Nephron (organoid): Measurements from ENCODE around the gene TGFB2.

Experiments used
- H3K27ac Mint-ChIP-seq, 3 experiments: 2 replicates each; pipeline ENCODE4 v1.8.0; 2020; ENCODE audit warnings: mixed read lengths in 3 of 3, mild to moderate bottlenecking in 2 of 3, moderate library complexity in 1 of 3
- H3K27me3 Mint-ChIP-seq: 2 replicates; pipeline ENCODE4 v1.8.0; 2021; ENCODE audit warnings: low read depth, mild to moderate bottlenecking, moderate library complexity, mixed read lengths
- H3K36me3 Mint-ChIP-seq: 2 replicates; pipeline ENCODE4 v1.8.0; 2020; ENCODE audit warnings: low read depth, mixed read lengths
- H3K4me1 Mint-ChIP-seq: 2 replicates; pipeline ENCODE4 v1.8.0; 2020; ENCODE audit warnings: mixed read lengths
- H3K4me3 Mint-ChIP-seq, 3 experiments: 2 replicates each; pipeline ENCODE4 v1.8.0; 2020; ENCODE audit warnings: mild to moderate bottlenecking in 3 of 3, mixed read lengths in 3 of 3, moderate library complexity in 2 of 3
- H3K9me3 Mint-ChIP-seq: 2 replicates; pipeline ENCODE4 v1.8.0; 2020; ENCODE audit warnings: mixed read lengths
- TF ChIP-seq, protein P1 (sequence below), 3 experiments: fragments of 200-600 bp; sonication (generic); IDR thresholded peaks; one replicate each; pipeline ENCODE4 v1.5.0; 2021; ENCODE audit warnings: antibody characterized with exemption in 3 of 3; ENCODE audit not compliant: unreplicated experiment in 3 of 3

TGFB2 gene

DNA sequence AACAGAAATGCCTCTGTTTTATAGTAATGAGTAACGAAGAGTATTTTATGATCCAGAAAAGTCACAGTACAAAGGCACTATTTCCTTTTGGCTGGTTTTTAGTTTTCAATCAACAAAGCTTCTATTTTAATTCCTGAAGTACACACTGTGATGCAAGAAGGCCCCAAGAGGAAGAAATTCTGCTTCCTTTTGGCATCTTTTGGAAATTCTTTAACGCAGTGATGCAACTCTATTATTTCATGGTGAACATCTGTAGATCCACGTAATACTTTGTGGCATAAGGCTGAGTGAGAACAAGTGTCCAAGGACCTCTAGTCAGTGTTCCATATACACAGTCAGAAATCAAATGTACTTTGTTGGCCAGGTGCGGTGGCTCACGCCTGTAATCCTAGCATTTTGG is 137.5 kb downstream of the TGFB2 start:
- Mint-ChIP-seq H3K27ac (no peak overlapping the region), H3K4me1 (no peaks in the 10 kb centered on the region), H3K27me3 (no peaks in the 10 kb centered on the region), H3K4me3 (no peak overlapping the region), H3K9me3 (no peaks in the 10 kb centered on the region), H3K36me3 (no peaks in the 10 kb centered on the region)
- TF ChIP-seq, protein P1, sequence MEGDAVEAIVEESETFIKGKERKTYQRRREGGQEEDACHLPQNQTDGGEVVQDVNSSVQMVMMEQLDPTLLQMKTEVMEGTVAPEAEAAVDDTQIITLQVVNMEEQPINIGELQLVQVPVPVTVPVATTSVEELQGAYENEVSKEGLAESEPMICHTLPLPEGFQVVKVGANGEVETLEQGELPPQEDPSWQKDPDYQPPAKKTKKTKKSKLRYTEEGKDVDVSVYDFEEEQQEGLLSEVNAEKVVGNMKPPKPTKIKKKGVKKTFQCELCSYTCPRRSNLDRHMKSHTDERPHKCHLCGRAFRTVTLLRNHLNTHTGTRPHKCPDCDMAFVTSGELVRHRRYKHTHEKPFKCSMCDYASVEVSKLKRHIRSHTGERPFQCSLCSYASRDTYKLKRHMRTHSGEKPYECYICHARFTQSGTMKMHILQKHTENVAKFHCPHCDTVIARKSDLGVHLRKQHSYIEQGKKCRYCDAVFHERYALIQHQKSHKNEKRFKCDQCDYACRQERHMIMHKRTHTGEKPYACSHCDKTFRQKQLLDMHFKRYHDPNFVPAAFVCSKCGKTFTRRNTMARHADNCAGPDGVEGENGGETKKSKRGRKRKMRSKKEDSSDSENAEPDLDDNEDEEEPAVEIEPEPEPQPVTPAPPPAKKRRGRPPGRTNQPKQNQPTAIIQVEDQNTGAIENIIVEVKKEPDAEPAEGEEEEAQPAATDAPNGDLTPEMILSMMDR (IDR thresholded peaks at IDR 0.05; ENCODE audit: unreplicated experiment in 3 of 3): no peak

DNA sequence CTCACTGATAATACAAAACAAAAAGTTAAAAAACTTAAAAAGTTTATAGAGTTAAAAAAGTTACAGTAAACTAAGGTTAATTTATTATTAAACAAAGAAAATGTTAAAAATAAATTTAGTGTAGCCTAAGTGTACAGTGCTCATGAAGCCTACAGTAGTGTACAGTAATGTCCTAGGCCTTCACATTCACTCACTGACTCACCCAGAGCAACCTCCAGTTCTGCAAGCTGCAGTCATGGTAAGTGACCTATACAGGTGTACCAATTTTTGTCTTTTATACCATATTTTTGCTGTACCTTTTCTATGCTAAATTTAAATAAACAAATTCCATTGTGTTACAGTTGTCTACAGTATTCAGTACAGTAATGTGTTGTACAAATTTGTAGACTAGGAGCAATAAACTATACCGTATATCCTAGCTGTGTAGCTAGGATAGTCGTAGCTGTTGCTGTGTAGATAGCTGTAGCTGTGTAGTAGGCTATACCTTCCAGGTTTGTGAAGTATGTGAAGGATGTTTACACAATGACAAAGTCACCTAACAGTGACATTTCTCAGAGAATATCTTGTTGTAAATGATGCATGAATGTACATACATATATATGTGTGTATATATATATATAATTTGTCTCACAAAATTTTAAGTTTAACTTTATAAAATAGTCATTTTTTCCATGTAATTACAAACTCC is 140.2 kb downstream of the TGFB2 start:
- Mint-ChIP-seq H3K27me3 (no peaks in the 10 kb centered on the region), H3K27ac (no peak overlapping the region), H3K36me3 (no peaks in the 10 kb centered on the region), H3K9me3 (no peaks in the 10 kb centered on the region), H3K4me1 (peaks cover 12% of the 10 kb centered on the region), H3K4me3 (no peak overlapping the region)
- TF ChIP-seq, protein P1 (IDR thresholded peaks at IDR 0.05; ENCODE audit: unreplicated experiment in 3 of 3): no peak

DNA sequence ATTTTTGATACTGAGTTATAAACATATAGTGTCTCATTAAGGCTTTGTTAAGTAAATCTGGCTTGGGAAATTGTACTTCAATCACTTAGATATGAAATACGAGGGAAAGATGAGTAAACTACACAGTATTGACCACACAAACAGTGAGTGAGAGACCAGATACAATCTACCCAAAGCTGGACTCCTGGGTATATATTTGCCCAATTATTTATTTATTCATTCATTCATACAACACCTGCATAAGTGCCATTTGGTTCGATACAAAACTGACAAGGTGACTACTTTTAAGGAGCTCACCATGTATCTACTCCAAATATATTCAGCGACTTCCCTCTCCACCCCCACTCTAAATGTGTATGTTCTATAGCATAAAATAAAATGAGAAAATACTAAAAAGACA is 143.4 kb downstream of the TGFB2 start:
- Mint-ChIP-seq H3K9me3 (no peaks in the 10 kb centered on the region), H3K4me1 (peaks cover 12% of the 10 kb centered on the region), H3K27me3 (no peaks in the 10 kb centered on the region), H3K36me3 (no peaks in the 10 kb centered on the region), H3K4me3 (no peak overlapping the region), H3K27ac (no peak overlapping the region)
- TF ChIP-seq, protein P1 (IDR thresholded peaks at IDR 0.05; ENCODE audit: unreplicated experiment in 3 of 3): no peak

DNA sequence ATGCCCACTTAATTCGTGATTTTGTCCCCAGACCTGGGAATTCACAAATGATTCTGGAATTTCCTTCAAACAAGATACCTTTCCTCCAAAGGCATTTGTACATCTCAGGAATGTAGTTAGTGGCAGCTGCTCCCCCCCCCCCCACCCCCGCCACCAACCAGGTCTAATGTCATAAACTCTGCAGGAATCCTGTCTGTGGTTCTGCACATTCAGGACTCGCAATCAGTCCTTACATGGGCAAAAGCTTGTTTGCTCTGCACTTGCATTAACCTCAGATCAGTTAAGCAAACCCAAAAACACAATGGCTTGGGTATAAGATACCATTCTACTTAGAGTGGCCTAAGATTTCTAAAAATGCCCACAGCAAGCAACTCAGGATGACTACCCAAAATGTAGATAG is 143.8 kb downstream of the TGFB2 start:
- Mint-ChIP-seq H3K4me3 (no peak overlapping the region), H3K27me3 (no peaks in the 10 kb centered on the region), H3K36me3 (no peaks in the 10 kb centered on the region), H3K9me3 (no peaks in the 10 kb centered on the region), H3K27ac (no peak overlapping the region), H3K4me1 (peaks cover 12% of the 10 kb centered on the region)
- TF ChIP-seq, protein P1 (IDR thresholded peaks at IDR 0.05; ENCODE audit: unreplicated experiment in 3 of 3): no peak

DNA sequence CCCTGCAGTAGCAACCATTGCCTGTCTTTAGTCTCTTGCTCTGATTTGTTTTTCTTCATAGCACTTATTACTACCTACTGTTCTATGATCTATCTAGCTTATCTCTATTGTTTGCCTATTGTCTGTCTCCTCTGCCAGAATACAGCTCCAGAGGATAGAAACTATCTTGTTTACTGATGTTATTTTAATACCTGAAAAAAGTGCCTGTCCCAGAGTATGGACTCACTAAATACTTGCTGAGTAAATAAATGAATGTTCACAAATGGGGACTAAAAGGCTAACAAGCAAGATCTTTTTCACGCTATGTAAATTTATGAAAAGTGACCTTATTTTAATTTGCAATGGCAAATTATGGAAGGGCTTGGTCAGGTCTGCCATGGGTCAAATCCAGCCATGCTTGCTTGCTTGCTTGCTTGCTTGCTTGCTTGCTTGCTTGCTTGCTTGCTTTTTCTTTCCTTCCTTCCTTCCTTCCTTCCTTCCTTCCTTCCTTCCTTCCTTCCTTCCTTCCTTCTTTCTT is 145.3 kb downstream of the TGFB2 start:
- TF ChIP-seq, protein P1 (IDR thresholded peaks at IDR 0.05; ENCODE audit: unreplicated experiment in 3 of 3): no peak
- peaks cover 3% of the 10 kb centered on the region for H3K27me3 Mint-ChIP-seq
- H3K27ac Mint-ChIP-seq: no peak overlapping the region
- peaks cover 12% of the 10 kb centered on the region for H3K4me1 Mint-ChIP-seq
- no peak overlapping the region for H3K4me3 Mint-ChIP-seq
- no peaks in the 10 kb centered on the region for H3K9me3 Mint-ChIP-seq
- H3K36me3 Mint-ChIP-seq: no peaks in the 10 kb centered on the region

DNA sequence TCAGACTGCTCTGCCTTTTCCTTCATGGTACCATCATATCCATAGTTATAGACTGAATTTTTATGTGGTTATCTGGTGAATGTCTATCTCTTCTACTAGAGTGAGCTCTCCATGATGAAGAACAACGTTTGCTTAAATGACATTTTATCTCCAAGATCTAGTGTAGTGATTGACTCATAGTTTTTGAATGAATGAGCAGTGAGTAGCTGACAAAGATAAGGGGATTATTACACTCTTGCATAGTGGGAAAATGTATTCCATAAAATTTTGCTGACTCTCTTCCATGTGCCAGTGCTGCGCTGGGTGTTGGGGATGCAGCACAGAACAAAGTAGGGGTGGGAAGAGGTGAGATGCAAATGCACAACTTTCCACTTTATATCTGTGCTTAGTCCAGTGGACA is 147.7 kb downstream of the TGFB2 start:
- Mint-ChIP-seq H3K4me3 (no peak overlapping the region), H3K36me3 (no peaks in the 10 kb centered on the region), H3K27ac (no peak overlapping the region), H3K27me3 (peaks cover 3% of the 10 kb centered on the region), H3K4me1 (peaks cover 12% of the 10 kb centered on the region), H3K9me3 (no peaks in the 10 kb centered on the region)
- TF ChIP-seq, protein P1 (IDR thresholded peaks at IDR 0.05; ENCODE audit: unreplicated experiment in 3 of 3): no peak
